ENCODE data around the gene TMEM184A.

TMEM184A gene

DNA sequence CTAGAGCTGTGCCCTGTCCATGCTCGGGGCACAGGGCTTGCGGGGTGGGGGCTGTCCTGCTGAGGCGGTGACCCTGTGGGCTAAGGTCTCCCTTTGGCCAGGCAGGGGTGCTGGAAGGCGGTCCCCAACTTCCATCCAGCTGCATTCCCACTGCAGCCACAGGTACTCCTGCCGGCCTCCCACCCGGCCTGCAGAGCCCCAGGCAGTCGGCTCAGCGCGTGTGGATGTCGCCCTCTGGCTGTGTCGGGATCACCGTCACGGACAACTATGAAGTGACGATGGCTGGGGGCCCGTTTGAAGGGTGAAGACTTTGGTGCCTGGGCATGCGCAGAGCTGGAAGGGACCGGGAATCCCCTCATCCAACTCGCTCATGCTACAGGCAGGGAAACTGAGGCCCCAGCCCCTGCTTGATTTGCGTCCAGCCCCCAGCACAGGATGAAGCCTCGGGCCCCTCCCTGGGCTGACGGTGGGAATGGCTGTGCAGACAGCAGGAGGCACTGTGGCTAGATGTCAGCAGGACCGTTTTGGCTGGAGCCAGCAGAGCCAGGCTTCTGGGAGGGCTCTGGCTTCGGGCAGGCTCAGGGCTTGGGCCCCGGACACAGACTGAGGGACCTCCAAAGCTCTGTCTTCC is 2.3 kb upstream of the TMEM184A start:
- no peak overlapping the region for H3K9ac ChIP-seq (ENCODE audit: low read length)

GRCh38 chr7:1557771-1558170 is 1.8 kb upstream of the TMEM184A start:
- Histone ChIP-seq H3K27ac (ENCODE audit: low read length) (no peak overlapping the region), H3K36me3 (replicated peaks; ENCODE audit: low read depth, low read length) (no peaks in the 10 kb centered on the region), H3K4me2 (ENCODE audit: low read length) (no peak overlapping the region)

More for the DNA sequence above, 2.3 kb upstream of the TMEM184A start:
- H3K4me2 ChIP-seq (ENCODE audit: low read length), result peak overlapping the region; percentile 17; the same call in 1 of the 2 replicates
- H4K20me1 ChIP-seq (ENCODE audit: insufficient read depth, low read length), result no peaks in the 10 kb centered on the region
- peaks cover 11% of the 10 kb centered on the region for H3K4me1 ChIP-seq (ENCODE audit: low read length)
- no peaks in the 10 kb centered on the region for H3K79me2 ChIP-seq (ENCODE audit: low read length)
- H2AFZ ChIP-seq (ENCODE audit: low read depth, low read length), result no peak overlapping the region
- no peaks in the 10 kb centered on the region for H3K36me3 ChIP-seq (replicated peaks; ENCODE audit: low read depth, low read length)
- no peaks in the 10 kb centered on the region for H3K27me3 ChIP-seq (ENCODE audit: low read depth, low read length)
- no peak for TF ChIP-seq EZH2phosphoT487 (IDR thresholded peaks at IDR 0.05; ENCODE audit: low read depth)
- TF ChIP-seq, protein P1, sequence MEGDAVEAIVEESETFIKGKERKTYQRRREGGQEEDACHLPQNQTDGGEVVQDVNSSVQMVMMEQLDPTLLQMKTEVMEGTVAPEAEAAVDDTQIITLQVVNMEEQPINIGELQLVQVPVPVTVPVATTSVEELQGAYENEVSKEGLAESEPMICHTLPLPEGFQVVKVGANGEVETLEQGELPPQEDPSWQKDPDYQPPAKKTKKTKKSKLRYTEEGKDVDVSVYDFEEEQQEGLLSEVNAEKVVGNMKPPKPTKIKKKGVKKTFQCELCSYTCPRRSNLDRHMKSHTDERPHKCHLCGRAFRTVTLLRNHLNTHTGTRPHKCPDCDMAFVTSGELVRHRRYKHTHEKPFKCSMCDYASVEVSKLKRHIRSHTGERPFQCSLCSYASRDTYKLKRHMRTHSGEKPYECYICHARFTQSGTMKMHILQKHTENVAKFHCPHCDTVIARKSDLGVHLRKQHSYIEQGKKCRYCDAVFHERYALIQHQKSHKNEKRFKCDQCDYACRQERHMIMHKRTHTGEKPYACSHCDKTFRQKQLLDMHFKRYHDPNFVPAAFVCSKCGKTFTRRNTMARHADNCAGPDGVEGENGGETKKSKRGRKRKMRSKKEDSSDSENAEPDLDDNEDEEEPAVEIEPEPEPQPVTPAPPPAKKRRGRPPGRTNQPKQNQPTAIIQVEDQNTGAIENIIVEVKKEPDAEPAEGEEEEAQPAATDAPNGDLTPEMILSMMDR (IDR thresholded peaks at IDR 0.05; ENCODE audit: low read depth, low read length), result no peak
- no peak overlapping the region for H3K4me3 ChIP-seq (ENCODE audit: low read length)
- no peaks in the 10 kb centered on the region for H3K9me3 ChIP-seq (ENCODE audit: insufficient read depth, low read length)
- no peak overlapping the region for H3K27ac ChIP-seq (ENCODE audit: low read length)

GRCh38 chr7:1557006-1557405 is 1.0 kb upstream of the TMEM184A start:
- Histone ChIP-seq H3K9ac (ENCODE audit: low read length) (no peak overlapping the region), H3K27ac (ENCODE audit: low read length) (no peak overlapping the region), H3K79me2 (ENCODE audit: low read length) (no peaks in the 10 kb centered on the region), H4K20me1 (ENCODE audit: insufficient read depth, low read length) (no peaks in the 10 kb centered on the region), H2AFZ (ENCODE audit: low read depth, low read length) (no peak overlapping the region), H3K9me3 (ENCODE audit: insufficient read depth, low read length) (no peaks in the 10 kb centered on the region), H3K27me3 (ENCODE audit: low read depth, low read length) (no peaks in the 10 kb centered on the region), H3K36me3 (replicated peaks; ENCODE audit: low read depth, low read length) (no peaks in the 10 kb centered on the region), H3K4me1 (ENCODE audit: low read length) (peaks cover 11% of the 10 kb centered on the region), H3K4me2 (ENCODE audit: low read length) (no peak overlapping the region), H3K4me3 (ENCODE audit: low read length) (no peak overlapping the region)
- TF ChIP-seq EZH2phosphoT487 (IDR thresholded peaks at IDR 0.05; ENCODE audit: low read depth), result no peak
- TF ChIP-seq, protein P1 (IDR thresholded peaks at IDR 0.05; ENCODE audit: low read depth, low read length), result no peak

More at GRCh38 chr7:1557771-1558170, 1.8 kb upstream of the TMEM184A start:
- no peak overlapping the region for H3K9ac ChIP-seq (ENCODE audit: low read length)
- H3K27me3 ChIP-seq (ENCODE audit: low read depth, low read length), result no peaks in the 10 kb centered on the region
- H3K9me3 ChIP-seq (ENCODE audit: insufficient read depth, low read length), result no peaks in the 10 kb centered on the region
- peaks cover 11% of the 10 kb centered on the region for H3K4me1 ChIP-seq (ENCODE audit: low read length)
- H4K20me1 ChIP-seq (ENCODE audit: insufficient read depth, low read length), result no peaks in the 10 kb centered on the region
- H3K79me2 ChIP-seq (ENCODE audit: low read length), result no peaks in the 10 kb centered on the region
- H2AFZ ChIP-seq (ENCODE audit: low read depth, low read length), result no peak overlapping the region
- TF ChIP-seq, protein P1 (IDR thresholded peaks at IDR 0.05; ENCODE audit: low read depth, low read length), result no peak
- no peak for TF ChIP-seq EZH2phosphoT487 (IDR thresholded peaks at IDR 0.05; ENCODE audit: low read depth)
- no peak overlapping the region for H3K4me3 ChIP-seq (ENCODE audit: low read length)

DNA sequence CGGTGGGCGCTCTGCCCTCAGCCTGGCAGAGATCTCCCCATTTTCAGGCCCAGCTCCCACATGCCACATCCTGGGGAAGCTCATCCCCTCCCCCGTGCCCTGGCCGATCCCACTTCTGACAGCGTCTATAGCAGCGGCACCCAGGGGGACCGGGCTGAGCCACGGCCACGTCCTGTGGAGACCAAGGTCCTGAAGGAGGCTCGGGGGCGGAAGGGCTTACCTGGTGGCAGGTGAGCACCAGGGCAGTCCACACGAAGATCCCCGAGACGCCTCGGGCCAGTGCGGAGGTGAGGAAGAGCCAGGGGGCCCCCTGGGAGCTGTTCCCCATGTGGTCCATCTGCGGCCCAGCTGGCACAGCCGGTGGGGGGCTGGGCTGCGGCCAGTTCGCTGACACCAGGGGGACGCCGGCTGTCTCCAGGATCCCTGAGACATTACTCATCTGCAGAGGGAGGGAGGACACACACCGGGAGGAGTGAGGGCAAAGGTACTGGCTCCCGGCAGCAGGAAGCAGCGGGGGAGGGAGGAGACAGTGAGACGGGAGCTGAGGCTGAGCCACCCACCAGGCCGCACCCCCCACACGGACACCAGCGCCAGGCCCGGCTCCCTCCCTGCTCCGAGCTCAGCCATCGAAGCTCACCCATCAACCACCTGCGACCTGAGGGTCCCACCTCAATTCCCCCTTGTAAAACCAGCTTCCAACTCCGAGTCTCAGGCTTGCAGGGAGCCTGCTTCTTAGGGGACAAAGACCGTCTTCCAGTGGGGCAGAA is 776 bp downstream of the TMEM184A start:
- peak overlapping the region; percentile 48 for H3K4me2 ChIP-seq (ENCODE audit: low read length)
- TF ChIP-seq, protein P1 (IDR thresholded peaks at IDR 0.05; ENCODE audit: low read depth, low read length), result no peak
- no peak for TF ChIP-seq EZH2phosphoT487 (IDR thresholded peaks at IDR 0.05; ENCODE audit: low read depth)
- no peaks in the 10 kb centered on the region for H3K79me2 ChIP-seq (ENCODE audit: low read length)
- H2AFZ ChIP-seq (ENCODE audit: low read depth, low read length), result peak overlapping the region; percentile 74; the same call in 1 of the 2 replicates
- peaks cover 11% of the 10 kb centered on the region for H3K4me1 ChIP-seq (ENCODE audit: low read length)
- H3K27ac ChIP-seq (ENCODE audit: low read length), result no peak overlapping the region
- H3K9me3 ChIP-seq (ENCODE audit: insufficient read depth, low read length), result no peaks in the 10 kb centered on the region
- H4K20me1 ChIP-seq (ENCODE audit: insufficient read depth, low read length), result no peaks in the 10 kb centered on the region
- no peaks in the 10 kb centered on the region for H3K36me3 ChIP-seq (replicated peaks; ENCODE audit: low read depth, low read length)
- peak overlapping the region; percentile 20; the same call in 1 of the 2 replicates for H3K4me3 ChIP-seq (ENCODE audit: low read length)
- H3K27me3 ChIP-seq (ENCODE audit: low read depth, low read length), result no peaks in the 10 kb centered on the region
- H3K9ac ChIP-seq (ENCODE audit: low read length), result no peak overlapping the region
